GM12878 (cell line): ENCODE measurements around the gene CDK7. TPM values are rescaled to one million over a fixed set of nuclear protein-coding genes. Genes with fewer than 3 reads are reported as not detected.
A peak's percentile ranks its signal among the peaks of the same experiment; 100 is the strongest.

Source experiments
- ATAC-seq: fragments of 200-7000 bp; cut with Tn5 transposase; 3 replicates; pipeline ENCODE4 v1.9.1; 2020; ENCODE audit warnings: mild to moderate bottlenecking, moderate library complexity
- BruUV-seq: library from RNA; stranded (reverse); fragments of 400-500 nt; replicated peaks from 2 replicates; lab custom pipeline; 2021; lab: Mats Ljungman, UMichigan
- CTCF ChIA-PET: fragments of 300-600 bp; sonication (Branson Sonifier 250); formaldehyde crosslinking; extraction: SDS; loops from one replicate; lab custom pipeline; 2021; ENCODE audit warnings: inconsistent platforms; lab: Yijun Ruan, JAX
- POLR2A ChIA-PET: fragments of 350-600 bp; formaldehyde crosslinking; extraction: SDS; loops from one replicate; lab custom pipeline; 2021; ENCODE audit warnings: inconsistent platforms; lab: Charles Lee
- RAD21 ChIA-PET: fragments of 300-600 bp; sonication (Branson Sonifier 250); formaldehyde crosslinking; loops from one replicate; lab custom pipeline; 2023; ENCODE audit warnings: antibody characterized with exemption; ENCODE audit not compliant: unreplicated experiment; lab: Charles Lee
- SMC1A ChIA-PET: fragments of 300-600 bp; sonication (Branson Sonifier 250); formaldehyde crosslinking; loops from one replicate; lab custom pipeline; 2023; ENCODE audit not compliant: unreplicated experiment, uncharacterized antibody; lab: Charles Lee
- DNase-seq: peaks from one replicate; pipeline ENCODE4 v3.0.0-alpha.2; 2011; ENCODE audit warnings: low read depth, low spot score
- FAIRE-seq: peaks from 3 replicates; lab custom pipeline; 2011; peaks lifted over from hg19 to GRCh38; lab: Jason Lieb, UNC
- H2AFZ ChIP-seq: 2 replicates; pipeline ENCODE4 v1.6.0; 2011; ENCODE audit warnings: low read depth, low read length, control low read depth; ENCODE audit not compliant: control insufficient read depth
- H3K27ac ChIP-seq: 2 replicates; pipeline ENCODE4 v1.5.1; 2011; ENCODE audit warnings: control low read depth; ENCODE audit not compliant: control insufficient read depth, insufficient read depth
- H3K27me3 ChIP-seq, 2 experiments: replicated peaks in 1 of 2; 2 replicates each; pipeline versions ENCODE4 v1.6.0 to v1.6.1; 2011; ENCODE audit warnings: low read length in 1 of 2; ENCODE audit not compliant: control insufficient read depth in 2 of 2, insufficient read depth in 2 of 2
- H3K36me3 ChIP-seq, 2 experiments: 2 replicates each; pipeline ENCODE4 v1.5.1; 2011; ENCODE audit warnings: low read length in 1 of 2; ENCODE audit not compliant: control insufficient read depth in 2 of 2, insufficient read depth in 2 of 2
- H3K4me1 ChIP-seq: 2 replicates; pipeline ENCODE4 v1.6.1; 2011; ENCODE audit warnings: mild to moderate bottlenecking, low read length, moderate library complexity, mixed read lengths; ENCODE audit not compliant: control insufficient read depth, insufficient read depth
- H3K4me2 ChIP-seq: 2 replicates; pipeline ENCODE4 v1.6.0; 2011; ENCODE audit warnings: control low read depth; ENCODE audit not compliant: control insufficient read depth, insufficient read depth
- H3K4me3 ChIP-seq: fragments of 200-600 bp; sonication (generic); 2 replicates; pipeline ENCODE4 v1.5.1; 2016
- H3K79me2 ChIP-seq: 2 replicates; pipeline ENCODE4 v1.6.0; 2011; ENCODE audit warnings: low read length; ENCODE audit not compliant: control insufficient read depth, insufficient read depth
- H3K9ac ChIP-seq: 2 replicates; pipeline ENCODE4 v1.8.0; 2011; ENCODE audit warnings: low read length, control low read depth, mixed read lengths; ENCODE audit not compliant: control insufficient read depth, insufficient read depth
- H3K9me3 ChIP-seq: replicated peaks from 3 replicates; pipeline ENCODE4 v1.5.1; 2011; ENCODE audit warnings: mild to moderate bottlenecking, low read length; ENCODE audit not compliant: control insufficient read depth, insufficient read depth
- H4K20me1 ChIP-seq: 2 replicates; pipeline ENCODE4 v1.6.0; 2011; ENCODE audit not compliant: control insufficient read depth, insufficient read depth
- ATF7 ChIP-seq: fragments of 450-650 bp; IDR thresholded peaks from 2 replicates; pipeline ENCODE4 v1.6.1; 2016; ENCODE audit warnings: low read depth, mild to moderate bottlenecking
- BHLHE40 ChIP-seq, 2 experiments: fragments of 450-650 bp in 1 of 2; IDR thresholded peaks; 2 replicates each; pipeline ENCODE4 v1.6.1; 2011 to 2017; ENCODE audit warnings: low read depth in 2 of 2, borderline replicate concordance in 1 of 2, improper control_type of control experiment in 1 of 2, low read length in 1 of 2, mild to moderate bottlenecking in 1 of 2
- DPF2 ChIP-seq: fragments of 450-650 bp; IDR thresholded peaks from 2 replicates; pipeline ENCODE4 v1.6.1; 2017; ENCODE audit warnings: mild to moderate bottlenecking
- GABPA ChIP-seq: IDR thresholded peaks from 2 replicates; pipeline ENCODE4 v1.6.1; 2014; ENCODE audit warnings: antibody characterized with exemption, low read depth, mild to moderate bottlenecking, inconsistent platforms
- NFYB ChIP-seq: IDR thresholded peaks from 2 replicates; pipeline ENCODE4 v1.6.1; 2011; ENCODE audit warnings: low read depth, mild to moderate bottlenecking, low read length, improper control_type of control experiment, moderate library complexity; ENCODE audit not compliant: insufficient read depth
- PAX8 ChIP-seq: fragments of 450-650 bp; IDR thresholded peaks from 2 replicates; pipeline ENCODE4 v1.6.1; 2017; ENCODE audit warnings: mild to moderate bottlenecking, moderate library complexity
- POU2F2 ChIP-seq: IDR thresholded peaks from 3 replicates; pipeline ENCODE4 v1.6.1; 2011; ENCODE audit warnings: low read depth, mild to moderate bottlenecking, low read length, borderline replicate concordance
- SRF ChIP-seq, 2 experiments: IDR thresholded peaks; 2 replicates each; pipeline ENCODE4 v1.6.1; 2011; ENCODE audit warnings: low read depth in 2 of 2, low read length in 2 of 2, mild to moderate bottlenecking in 1 of 2, moderate library complexity in 1 of 2
- TCF3 ChIP-seq: IDR thresholded peaks from 2 replicates; pipeline ENCODE4 v1.6.1; 2012; ENCODE audit warnings: low read depth, mild to moderate bottlenecking, low read length, borderline replicate concordance; ENCODE audit not compliant: insufficient read depth
- YBX1 ChIP-seq: fragments of 450-650 bp; IDR thresholded peaks from 2 replicates; pipeline ENCODE4 v1.6.1; 2016; ENCODE audit warnings: antibody characterized with exemption
- YY1 ChIP-seq: IDR thresholded peaks from 2 replicates; pipeline ENCODE4 v1.6.1; 2011; ENCODE audit warnings: low read depth, mild to moderate bottlenecking, low read length
- WGBS: methylation state at CpG from one replicate; pipeline ENCODE4 v1.1.6; 2016; ENCODE audit warnings: low lambda C conversion rate; ENCODE audit not compliant: insufficient replicate concordance, insufficient coverage; ENCODE audit errors: missing lambda C conversion rate; 5-methylcytosine and 5-hydroxymethylcytosine counted together
- in situ Hi-C: fragments of 300-500 bp; cut with MboI; formaldehyde crosslinking; loops from 9 replicates; pipeline ENCODE4 v1.14.3; 2018; ENCODE audit warnings: mixed read lengths
- intact Hi-C: fragments of 100-400 bp; cut with micrococcal nuclease; formaldehyde crosslinking; loops from one replicate; pipeline ENCODE4 v1.14.2; 2022; ENCODE audit not compliant: unreplicated experiment
- polyA plus RNA-seq, 11 experiments: library from polyadenylated mRNA; depleted of rRNA in 4 of 11; unstranded in 6 of 11; stranded (reverse) in 5 of 11; fragments of >200 nt; fragmentation: Nextera tagmentation in 4 of 11; fragmentation: Illumina TruSeq in 1 of 11; extraction: Ambion mirVana in 4 of 11; extraction: Trizol in 1 of 11; gene quantifications; 1 replicate in 1 of 11; 2 replicates in 10 of 11; pipeline versions ENCODE4 v1.2.1 to v1.2.3, GENCODE V29; 2011 to 2016; ENCODE audit warnings: inconsistent platforms in 2 of 11, missing spikeins in 2 of 11, low read depth in 1 of 11
- total RNA-seq, 4 experiments: library from RNA; depleted of rRNA in 3 of 4; stranded (reverse); fragments of >200 nt in 3 of 4; fragmentation: Illumina TruSeq in 1 of 4; extraction: Trizol in 1 of 4; gene quantifications; 2 replicates each; pipeline versions ENCODE4 v1.2.1 to v1.2.3, GENCODE V29; 2013 to 2021
- TF ChIP-seq, protein P1 (sequence below): IDR thresholded peaks from 2 replicates; pipeline ENCODE4 v1.6.1; 2011; ENCODE audit warnings: mild to moderate bottlenecking, low read depth, low read length, moderate library complexity; ENCODE audit not compliant: insufficient replicate concordance
- TF ChIP-seq, protein P2 (sequence below): fragments of 450-650 bp; formaldehyde crosslinking; IDR thresholded peaks from 2 replicates; pipeline ENCODE4 v1.4.0; 2020; ENCODE audit warnings: mild to moderate bottlenecking, moderate library complexity
- TF ChIP-seq, protein P3 (sequence below): fragments of 450-650 bp; IDR thresholded peaks from 2 replicates; pipeline ENCODE4 v1.6.1; 2016; ENCODE audit warnings: mild to moderate bottlenecking

Gene CDK7
- total and polyA plus RNA-seq, 10 of the 15 experiments (the other 5 are each of a cell fraction or from before 2014, with no cell fraction given): 26.0 to 93.9 (median 43.0) TPM

DNA sequence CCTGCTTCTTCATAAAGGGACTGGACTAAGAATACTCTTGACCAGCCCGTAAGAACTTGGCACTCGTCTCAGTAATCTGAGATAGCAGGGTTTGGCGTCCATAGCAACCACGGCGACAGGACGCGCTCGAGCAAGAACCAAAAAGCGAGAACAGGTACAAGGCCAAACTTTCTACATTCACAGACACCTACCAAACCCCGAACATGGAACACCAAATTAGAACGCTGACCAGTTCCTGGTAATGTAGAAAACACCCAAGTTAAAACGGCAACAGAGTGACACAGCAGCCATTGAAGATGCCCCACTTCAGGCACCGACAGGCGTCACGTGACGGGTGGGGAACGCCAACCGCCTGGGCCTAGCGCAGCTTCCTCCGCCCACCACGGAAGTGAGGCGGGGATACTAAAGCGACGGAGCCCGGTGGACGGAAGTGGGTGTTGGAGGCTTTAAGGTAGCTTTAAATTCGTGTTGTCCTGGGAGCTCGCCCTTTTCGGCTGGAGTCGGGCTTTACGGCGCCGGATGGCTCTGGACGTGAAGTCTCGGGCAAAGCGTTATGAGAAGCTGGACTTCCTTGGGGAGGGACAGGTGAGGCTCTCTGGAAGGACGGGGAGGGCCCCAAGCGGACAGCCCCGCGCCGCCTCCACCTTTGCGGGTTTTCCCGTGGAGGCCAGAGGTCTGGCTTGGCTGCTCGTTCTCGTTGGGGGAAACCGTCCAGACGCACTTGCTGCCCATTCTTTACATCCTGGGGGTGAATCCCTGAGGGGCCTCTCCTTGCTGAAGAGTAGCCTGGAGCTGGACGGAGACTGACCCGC, at the start of gene CDK7 (continued):
- peak; percentile 91 to 96 for TF ChIP-seq BHLHE40 (IDR thresholded peaks at IDR 0.05; ENCODE audit: borderline replicate concordance in 1 of 2, low read depth in 2 of 2, low read length in 1 of 2)

DNA sequence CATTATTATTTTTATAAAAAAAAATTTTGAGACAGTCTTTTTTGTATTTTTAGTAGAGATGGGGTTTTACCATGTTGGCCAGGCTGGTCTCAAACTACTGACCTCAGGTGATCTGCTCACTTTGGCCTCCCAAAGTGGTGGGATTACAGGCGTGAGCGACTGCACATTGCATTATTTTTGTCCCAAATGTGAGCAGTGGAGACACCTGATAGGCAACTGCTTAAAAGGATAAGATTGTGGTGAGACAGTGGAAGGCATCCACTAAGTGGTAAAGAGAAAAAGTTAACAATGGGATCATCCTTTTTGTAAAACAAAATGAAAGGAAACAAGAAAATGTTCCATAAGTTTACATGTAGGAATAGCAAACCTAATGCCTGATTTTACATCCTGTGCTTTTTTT, 47.3 kb upstream of the CDK7 start:
- in situ Hi-C loops: no loop called here
- TF ChIP-seq SRF (IDR thresholded peaks at IDR 0.05; ENCODE audit: low read depth in 2 of 2, low read length in 2 of 2): no peak
- TF ChIP-seq, protein P1, sequence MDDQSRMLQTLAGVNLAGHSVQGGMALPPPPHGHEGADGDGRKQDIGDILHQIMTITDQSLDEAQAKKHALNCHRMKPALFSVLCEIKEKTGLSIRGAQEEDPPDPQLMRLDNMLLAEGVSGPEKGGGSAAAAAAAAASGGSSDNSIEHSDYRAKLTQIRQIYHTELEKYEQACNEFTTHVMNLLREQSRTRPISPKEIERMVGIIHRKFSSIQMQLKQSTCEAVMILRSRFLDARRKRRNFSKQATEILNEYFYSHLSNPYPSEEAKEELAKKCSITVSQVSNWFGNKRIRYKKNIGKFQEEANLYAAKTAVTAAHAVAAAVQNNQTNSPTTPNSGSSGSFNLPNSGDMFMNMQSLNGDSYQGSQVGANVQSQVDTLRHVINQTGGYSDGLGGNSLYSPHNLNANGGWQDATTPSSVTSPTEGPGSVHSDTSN: no peak
- TF ChIP-seq, protein P2, sequence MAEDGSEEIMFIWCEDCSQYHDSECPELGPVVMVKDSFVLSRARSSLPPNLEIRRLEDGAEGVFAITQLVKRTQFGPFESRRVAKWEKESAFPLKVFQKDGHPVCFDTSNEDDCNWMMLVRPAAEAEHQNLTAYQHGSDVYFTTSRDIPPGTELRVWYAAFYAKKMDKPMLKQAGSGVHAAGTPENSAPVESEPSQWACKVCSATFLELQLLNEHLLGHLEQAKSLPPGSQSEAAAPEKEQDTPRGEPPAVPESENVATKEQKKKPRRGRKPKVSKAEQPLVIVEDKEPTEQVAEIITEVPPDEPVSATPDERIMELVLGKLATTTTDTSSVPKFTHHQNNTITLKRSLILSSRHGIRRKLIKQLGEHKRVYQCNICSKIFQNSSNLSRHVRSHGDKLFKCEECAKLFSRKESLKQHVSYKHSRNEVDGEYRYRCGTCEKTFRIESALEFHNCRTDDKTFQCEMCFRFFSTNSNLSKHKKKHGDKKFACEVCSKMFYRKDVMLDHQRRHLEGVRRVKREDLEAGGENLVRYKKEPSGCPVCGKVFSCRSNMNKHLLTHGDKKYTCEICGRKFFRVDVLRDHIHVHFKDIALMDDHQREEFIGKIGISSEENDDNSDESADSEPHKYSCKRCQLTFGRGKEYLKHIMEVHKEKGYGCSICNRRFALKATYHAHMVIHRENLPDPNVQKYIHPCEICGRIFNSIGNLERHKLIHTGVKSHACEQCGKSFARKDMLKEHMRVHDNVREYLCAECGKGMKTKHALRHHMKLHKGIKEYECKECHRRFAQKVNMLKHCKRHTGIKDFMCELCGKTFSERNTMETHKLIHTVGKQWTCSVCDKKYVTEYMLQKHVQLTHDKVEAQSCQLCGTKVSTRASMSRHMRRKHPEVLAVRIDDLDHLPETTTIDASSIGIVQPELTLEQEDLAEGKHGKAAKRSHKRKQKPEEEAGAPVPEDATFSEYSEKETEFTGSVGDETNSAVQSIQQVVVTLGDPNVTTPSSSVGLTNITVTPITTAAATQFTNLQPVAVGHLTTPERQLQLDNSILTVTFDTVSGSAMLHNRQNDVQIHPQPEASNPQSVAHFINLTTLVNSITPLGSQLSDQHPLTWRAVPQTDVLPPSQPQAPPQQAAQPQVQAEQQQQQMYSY (CRISPR knock-in tag): no peak
- TF ChIP-seq NFYB: no peak
- no peak for TF ChIP-seq ATF7
- TF ChIP-seq, protein P3, sequence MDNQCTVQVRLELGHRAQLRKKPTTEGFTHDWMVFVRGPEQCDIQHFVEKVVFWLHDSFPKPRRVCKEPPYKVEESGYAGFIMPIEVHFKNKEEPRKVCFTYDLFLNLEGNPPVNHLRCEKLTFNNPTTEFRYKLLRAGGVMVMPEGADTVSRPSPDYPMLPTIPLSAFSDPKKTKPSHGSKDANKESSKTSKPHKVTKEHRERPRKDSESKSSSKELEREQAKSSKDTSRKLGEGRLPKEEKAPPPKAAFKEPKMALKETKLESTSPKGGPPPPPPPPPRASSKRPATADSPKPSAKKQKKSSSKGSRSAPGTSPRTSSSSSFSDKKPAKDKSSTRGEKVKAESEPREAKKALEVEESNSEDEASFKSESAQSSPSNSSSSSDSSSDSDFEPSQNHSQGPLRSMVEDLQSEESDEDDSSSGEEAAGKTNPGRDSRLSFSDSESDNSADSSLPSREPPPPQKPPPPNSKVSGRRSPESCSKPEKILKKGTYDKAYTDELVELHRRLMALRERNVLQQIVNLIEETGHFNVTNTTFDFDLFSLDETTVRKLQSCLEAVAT: no peak
- TF ChIP-seq PAX8: no peak
- no peak for TF ChIP-seq GABPA
- no peak for TF ChIP-seq YBX1
- TF ChIP-seq TCF3: no peak
- no peak for TF ChIP-seq DPF2
- no peak for TF ChIP-seq YY1
- TF ChIP-seq POU2F2: no peak

More for the DNA sequence above, 47.3 kb upstream of the CDK7 start:
- Histone ChIP-seq H3K9me3 (no peaks in the 10 kb centered on the region), H3K4me1 (peaks cover 5% of the 10 kb centered on the region; the same call in 1 of the 2 replicates), H3K36me3 (no peaks in the 10 kb centered on the region), H3K27ac (no peak overlapping the region), H2AFZ (no peak overlapping the region), H3K4me3 (no peak overlapping the region), H3K79me2 (peaks cover 5% of the 10 kb centered on the region), H3K4me2 (no peak overlapping the region), H3K9ac (no peak overlapping the region), H4K20me1 (no peaks in the 10 kb centered on the region), H3K27me3 (no peaks in the 10 kb centered on the region)
- DNase-seq (no peak), ATAC-seq (no peak), FAIRE-seq (no peak)
- RAD21 ChIA-PET: no interaction called here
- CTCF ChIA-PET: no interaction called here
- BruUV-seq: no TSS peak
- 47% methylated on average over 2 of the region's 2 CpGs for WGBS
- intact Hi-C loops: loop anchor here (5.0 kb wide), 1 partner anchor 95 kb away; the partner anchor contains the start of gene SLC30A5
- POLR2A ChIA-PET: no interaction called here
- SMC1A ChIA-PET: no interaction called here
